Peyer's patch (tissue), 4 donors: Measurements from ENCODE around the gene CTNNA1. TPM values are rescaled to one million over a fixed set of nuclear protein-coding genes. Genes with fewer than 3 reads are reported as not detected.

Experiments used
- DNase-seq, 3 donors: peaks; one replicate each; pipeline ENCODE4 v3.0.0-alpha.2; 2017 to 2019
- H3K27ac ChIP-seq, 4 donors: fragments of 200-600 bp; sonication (generic); one replicate each; pipeline ENCODE4 v1.5.1; 2016 to 2019
- H3K27me3 ChIP-seq, 2 donors: fragments of 200-600 bp; sonication (generic); one replicate each; pipeline ENCODE4 v1.5.1; 2019
- H3K36me3 ChIP-seq, 3 donors: fragments of 200-600 bp; sonication (generic); one replicate each; pipeline ENCODE4 v1.5.1; 2016 to 2019
- H3K4me1 ChIP-seq, 4 donors: fragments of 200-600 bp; sonication (generic); one replicate each; pipeline ENCODE4 v1.5.1; 2016 to 2019
- H3K4me3 ChIP-seq, 4 donors: fragments of 200-600 bp; sonication (generic); 1 replicate in 3 of 4; 2 replicates in 1 of 4; pipeline ENCODE4 v1.5.1; 2016 to 2019; ENCODE audit warnings: mild to moderate bottlenecking in 1 of 4
- H3K9me3 ChIP-seq, 4 donors: fragments of 200-600 bp; sonication (generic); one replicate each; pipeline ENCODE4 v1.5.1; 2016 to 2019; ENCODE audit warnings: mild to moderate bottlenecking in 1 of 4
- POLR2A ChIP-seq, 2 donors: fragments of 450-650 bp; IDR thresholded peaks; one replicate each; pipeline ENCODE4 v1.5.1; 2017; ENCODE audit warnings: antibody characterized with exemption in 2 of 2, mild to moderate bottlenecking in 2 of 2, moderate library complexity in 2 of 2
- total RNA-seq, 4 donors: library from RNA; depleted of rRNA; stranded (reverse); fragments of >200 nt; gene quantifications; one replicate each; pipeline ENCODE4 v1.1.0, GENCODE V29; 2016
- TF ChIP-seq, protein P1 (sequence below), 6 experiments: fragments of 450-650 bp in 4 of 6; fragments of 200-600 bp in 2 of 6; sonication (generic) in 1 of 6; IDR thresholded peaks; one replicate each; pipeline ENCODE4 v1.5.1; 2017 to 2019; ENCODE audit warnings: antibody characterized with exemption in 6 of 6, mild to moderate bottlenecking in 3 of 6, moderate library complexity in 1 of 6

Gene CTNNA1
- total RNA-seq, 4 donors from 2014 or later: 351 to 516 (median 369) TPM

DNA sequence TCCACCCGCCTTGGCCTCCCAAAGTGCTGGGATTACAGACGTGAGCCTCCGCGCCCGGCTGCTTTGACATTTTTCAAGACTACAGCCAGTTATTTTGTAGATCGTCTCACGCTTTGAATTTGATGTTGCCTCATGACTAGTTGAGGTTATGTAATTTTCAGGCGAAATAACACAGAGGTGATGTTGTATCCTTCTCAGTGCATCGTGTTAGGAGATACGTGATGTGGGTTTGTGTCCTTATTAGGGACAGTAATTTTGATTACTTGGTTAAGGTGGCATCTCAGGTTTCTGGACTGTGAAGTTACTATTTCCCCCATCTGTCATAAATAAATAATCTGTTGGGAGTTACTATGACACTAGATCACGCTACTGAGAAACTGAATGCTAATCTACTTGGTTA lies 25.0 kb downstream of the CTNNA1 start:
- no peak overlapping the region for H3K27ac ChIP-seq
- DNase-seq: no peak
- H3K4me1 ChIP-seq: no peaks in the 10 kb centered on the region
- H3K9me3 ChIP-seq: no peaks in the 10 kb centered on the region
- H3K36me3 ChIP-seq: peaks cover 0 to 23% (median 0%) of the 10 kb centered on the region in 3 donors
- no peak for TF ChIP-seq POLR2A (IDR thresholded peaks at IDR 0.05)
- TF ChIP-seq, protein P1, sequence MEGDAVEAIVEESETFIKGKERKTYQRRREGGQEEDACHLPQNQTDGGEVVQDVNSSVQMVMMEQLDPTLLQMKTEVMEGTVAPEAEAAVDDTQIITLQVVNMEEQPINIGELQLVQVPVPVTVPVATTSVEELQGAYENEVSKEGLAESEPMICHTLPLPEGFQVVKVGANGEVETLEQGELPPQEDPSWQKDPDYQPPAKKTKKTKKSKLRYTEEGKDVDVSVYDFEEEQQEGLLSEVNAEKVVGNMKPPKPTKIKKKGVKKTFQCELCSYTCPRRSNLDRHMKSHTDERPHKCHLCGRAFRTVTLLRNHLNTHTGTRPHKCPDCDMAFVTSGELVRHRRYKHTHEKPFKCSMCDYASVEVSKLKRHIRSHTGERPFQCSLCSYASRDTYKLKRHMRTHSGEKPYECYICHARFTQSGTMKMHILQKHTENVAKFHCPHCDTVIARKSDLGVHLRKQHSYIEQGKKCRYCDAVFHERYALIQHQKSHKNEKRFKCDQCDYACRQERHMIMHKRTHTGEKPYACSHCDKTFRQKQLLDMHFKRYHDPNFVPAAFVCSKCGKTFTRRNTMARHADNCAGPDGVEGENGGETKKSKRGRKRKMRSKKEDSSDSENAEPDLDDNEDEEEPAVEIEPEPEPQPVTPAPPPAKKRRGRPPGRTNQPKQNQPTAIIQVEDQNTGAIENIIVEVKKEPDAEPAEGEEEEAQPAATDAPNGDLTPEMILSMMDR (IDR thresholded peaks at IDR 0.05): no peak
- no peaks in the 10 kb centered on the region for H3K27me3 ChIP-seq
- no peak overlapping the region for H3K4me3 ChIP-seq

- peaks cover 0 to 40% (median 0%) of the 10 kb centered on the region in 3 donors for H3K36me3 ChIP-seq
- no peaks in the 10 kb centered on the region for H3K9me3 ChIP-seq
- no peak overlapping the region for H3K27ac ChIP-seq
- H3K4me3 ChIP-seq: no peak overlapping the region
- H3K27me3 ChIP-seq: no peaks in the 10 kb centered on the region
- no peak for DNase-seq
- TF ChIP-seq, protein P1 (IDR thresholded peaks at IDR 0.05): no peak
- TF ChIP-seq POLR2A (IDR thresholded peaks at IDR 0.05): no peak
- no peaks in the 10 kb centered on the region for H3K4me1 ChIP-seq
Observed at GRCh38 chr5:138783976-138784375, 30.8 kb downstream of the CTNNA1 start.

GRCh38 chr5:138784590-138784989 lies 31.4 kb downstream of the CTNNA1 start:
- no peak for TF ChIP-seq POLR2A (IDR thresholded peaks at IDR 0.05)
- TF ChIP-seq, protein P1 (IDR thresholded peaks at IDR 0.05): no peak
- Histone ChIP-seq H3K9me3 (no peaks in the 10 kb centered on the region), H3K27me3 (no peaks in the 10 kb centered on the region), H3K4me1 (no peaks in the 10 kb centered on the region), H3K36me3 (peaks cover 0 to 39% (median 0%) of the 10 kb centered on the region in 3 donors), H3K27ac (no peak overlapping the region), H3K4me3 (no peak overlapping the region)
- no peak for DNase-seq

GRCh38 chr5:138789771-138790242 lies 36.6 kb downstream of the CTNNA1 start:
- DNase-seq: no peak
- H3K27me3 ChIP-seq: no peaks in the 10 kb centered on the region
- no peaks in the 10 kb centered on the region for H3K9me3 ChIP-seq
- TF ChIP-seq, protein P1 (IDR thresholded peaks at IDR 0.05): peak in 5 of 6 experiments; percentile 8 to 57 (median 49)
- no peak for TF ChIP-seq POLR2A (IDR thresholded peaks at IDR 0.05)
- H3K4me3 ChIP-seq: no peak overlapping the region
- H3K36me3 ChIP-seq: peaks cover 0 to 12% (median 0%) of the 10 kb centered on the region in 3 donors
- H3K27ac ChIP-seq: no peak overlapping the region
- H3K4me1 ChIP-seq: peaks cover 0 to 6% (median 0%) of the 10 kb centered on the region in 4 donors

DNA sequence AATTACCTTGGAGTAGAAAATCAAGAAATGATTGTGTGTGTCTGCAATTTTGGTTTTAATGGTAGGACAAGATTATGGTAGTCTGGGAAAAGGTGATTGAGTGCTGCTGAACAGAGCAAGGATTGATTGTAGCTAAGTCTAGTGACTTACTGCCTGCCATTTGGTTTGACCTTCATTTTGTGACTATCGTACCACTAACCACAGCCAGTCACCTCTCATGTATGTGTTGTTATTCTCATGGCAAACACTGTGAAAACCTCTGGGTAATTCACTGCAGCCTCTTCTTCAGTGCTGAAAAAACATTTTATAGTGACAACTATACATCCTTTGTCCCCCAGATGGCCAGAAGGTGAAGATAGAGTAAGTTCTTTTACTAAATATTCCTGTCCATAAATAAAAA lies 37.5 kb downstream of the CTNNA1 start:
- Histone ChIP-seq H3K27ac (no peak overlapping the region), H3K4me1 (peaks cover 0 to 6% (median 0%) of the 10 kb centered on the region in 4 donors)
- TF ChIP-seq, protein P1 (IDR thresholded peaks at IDR 0.05): no peak
- TF ChIP-seq POLR2A (IDR thresholded peaks at IDR 0.05): no peak

More for the DNA sequence above, 37.5 kb downstream of the CTNNA1 start:
- H3K4me3 ChIP-seq: no peak overlapping the region
- H3K36me3 ChIP-seq: peaks cover 0 to 12% (median 0%) of the 10 kb centered on the region in 3 donors
- H3K9me3 ChIP-seq: no peaks in the 10 kb centered on the region
- DNase-seq: no peak
- no peaks in the 10 kb centered on the region for H3K27me3 ChIP-seq
